Testis (tissue), 3 donors: ENCODE measurements around the gene AQP5. TPM values are rescaled to one million over a fixed set of nuclear protein-coding genes. Genes with fewer than 3 reads are reported as not detected.

Experiments used
- DNase-seq: peaks from one replicate; pipeline ENCODE4 v3.0.0-alpha.2; 2019
- H3K27ac ChIP-seq, 2 donors: fragments of 200-600 bp; sonication (generic); one replicate each; pipeline ENCODE4 v1.5.1; 2019
- H3K27me3 ChIP-seq: fragments of 200-600 bp; sonication (generic); one replicate; pipeline ENCODE4 v1.5.1; 2019
- H3K36me3 ChIP-seq: fragments of 200-600 bp; sonication (generic); one replicate; pipeline ENCODE4 v1.5.1; 2017; ENCODE audit warnings: low read depth; ENCODE audit errors: missing control alignments
- H3K4me1 ChIP-seq: fragments of 200-600 bp; sonication (generic); one replicate; pipeline ENCODE4 v1.5.1; 2019
- H3K4me3 ChIP-seq, 2 donors: fragments of 200-600 bp; sonication (generic); one replicate each; pipeline ENCODE4 v1.5.1; 2017 to 2019
- H3K9me3 ChIP-seq: fragments of 200-600 bp; sonication (generic); one replicate; pipeline ENCODE4 v1.5.1; 2017
- CTCF ChIP-seq, 3 experiments: fragments of 450-650 bp in 2 of 3; fragments of 200-600 bp in 1 of 3; sonication (generic) in 1 of 3; IDR thresholded peaks; one replicate each; pipeline ENCODE4 v1.5.1; 2016 to 2019; ENCODE audit warnings: antibody characterized with exemption in 3 of 3, mild to moderate bottlenecking in 2 of 3, moderate library complexity in 1 of 3
- POLR2A ChIP-seq: fragments of 450-650 bp; IDR thresholded peaks from one replicate; pipeline ENCODE4 v1.6.1; 2017; ENCODE audit warnings: antibody characterized with exemption, mild to moderate bottlenecking, moderate library complexity
- WGBS, 2 donors: methylation state at CpG; one replicate each; pipeline ENCODE4 v1.1.5; 2018; 5-methylcytosine and 5-hydroxymethylcytosine counted together
- intact Hi-C: fragments of 100-400 bp; cut with DNase I; formaldehyde crosslinking; loops from one replicate; pipeline ENCODE4 v1.15.1; 2023; ENCODE audit warnings: low total_unique reads
- polyA plus RNA-seq: library from polyadenylated mRNA; stranded (reverse); fragments of 350-450 nt; fragmentation: Illumina TruSeq; extraction: RNeasy Lipid Tissue Mini Kit (QIAGEN cat#74804); gene quantifications from one replicate; pipeline ENCODE4 v1.2.3, GENCODE V29; 2014; ENCODE audit warnings: low read depth, low replicate concordance; ENCODE audit not compliant: insufficient read depth
- total RNA-seq, 2 donors: library from RNA; depleted of rRNA; stranded (reverse); fragments of >200 nt; gene quantifications; one replicate each; pipeline ENCODE4 v1.2.3, GENCODE V29; 2016

AQP5 gene
- total and polyA plus RNA-seq, 3 donors from 2014 or later, result 128 to 414 (median 134) TPM

GRCh38 chr12:49924628-49925246 lies 36.9 kb upstream of the AQP5 start:
- no peak for TF ChIP-seq CTCF (IDR thresholded peaks at IDR 0.05)
- TF ChIP-seq POLR2A, result no peak
- H3K4me1 ChIP-seq, result peaks cover 25% of the 10 kb centered on the region
- no peaks in the 10 kb centered on the region for H3K27me3 ChIP-seq
- no peak overlapping the region for H3K4me3 ChIP-seq
- no peaks in the 10 kb centered on the region for H3K9me3 ChIP-seq
- DNase-seq, result no peak
- intact Hi-C loops, result no loop called here
- no peak overlapping the region for H3K27ac ChIP-seq
- no peaks in the 10 kb centered on the region for H3K36me3 ChIP-seq
- WGBS, 2 donors, result 89 to 92% methylated on average over 7 of the region's 7 CpGs

- Histone ChIP-seq H3K27ac (no peak overlapping the region), H3K9me3 (no peaks in the 10 kb centered on the region), H3K4me3 (no peak overlapping the region), H3K4me1 (peaks cover 25% of the 10 kb centered on the region), H3K36me3 (no peaks in the 10 kb centered on the region), H3K27me3 (no peaks in the 10 kb centered on the region)
- intact Hi-C loops, result no loop called here
- no peak for DNase-seq
- 86 to 94% methylated on average over 10 to 11 of the region's 11 CpGs for WGBS, 2 donors
- no peak for TF ChIP-seq CTCF (IDR thresholded peaks at IDR 0.05)
- TF ChIP-seq POLR2A, result no peak
Observed at GRCh38 chr12:49925433-49926204, 36.1 kb upstream of the AQP5 start.

GRCh38 chr12:49928471-49928870 lies 33.2 kb upstream of the AQP5 start:
- intact Hi-C loops, result no loop called here
- Histone ChIP-seq H3K4me3 (no peak overlapping the region), H3K4me1 (peaks cover 8% of the 10 kb centered on the region), H3K27me3 (no peaks in the 10 kb centered on the region), H3K27ac (no peak overlapping the region), H3K9me3 (no peaks in the 10 kb centered on the region), H3K36me3 (no peaks in the 10 kb centered on the region)
- 88 to 96% methylated on average over 6 of the region's 6 CpGs for WGBS, 2 donors
- no peak for TF ChIP-seq POLR2A
- no peak for TF ChIP-seq CTCF (IDR thresholded peaks at IDR 0.05)
- DNase-seq, result no peak

- intact Hi-C loops, result no loop called here
- 88% methylated on average over 7 of the region's 7 CpGs for WGBS, 2 donors
- Histone ChIP-seq H3K9me3 (no peaks in the 10 kb centered on the region), H3K36me3 (no peaks in the 10 kb centered on the region), H3K4me3 (no peak overlapping the region), H3K4me1 (no peaks in the 10 kb centered on the region), H3K27me3 (no peaks in the 10 kb centered on the region), H3K27ac (no peak overlapping the region)
- TF ChIP-seq CTCF (IDR thresholded peaks at IDR 0.05) (no peak), POLR2A (no peak)
- no peak for DNase-seq
Observed at GRCh38 chr12:49929581-49929980, 32.1 kb upstream of the AQP5 start.
